ENCODE results near the gene B3GNT8. TPM values are rescaled to one million over a fixed set of nuclear protein-coding genes. Genes with fewer than 3 reads are reported as not detected.
"Not testable (repeated sequence)": the region's sequence is repeated elsewhere in the genome, so short reads cannot be mapped to it uniquely, and the experiment has no call there.

Gene B3GNT8
- total RNA-seq, 1 donor from 2014 or later: 12.4 TPM

DNA sequence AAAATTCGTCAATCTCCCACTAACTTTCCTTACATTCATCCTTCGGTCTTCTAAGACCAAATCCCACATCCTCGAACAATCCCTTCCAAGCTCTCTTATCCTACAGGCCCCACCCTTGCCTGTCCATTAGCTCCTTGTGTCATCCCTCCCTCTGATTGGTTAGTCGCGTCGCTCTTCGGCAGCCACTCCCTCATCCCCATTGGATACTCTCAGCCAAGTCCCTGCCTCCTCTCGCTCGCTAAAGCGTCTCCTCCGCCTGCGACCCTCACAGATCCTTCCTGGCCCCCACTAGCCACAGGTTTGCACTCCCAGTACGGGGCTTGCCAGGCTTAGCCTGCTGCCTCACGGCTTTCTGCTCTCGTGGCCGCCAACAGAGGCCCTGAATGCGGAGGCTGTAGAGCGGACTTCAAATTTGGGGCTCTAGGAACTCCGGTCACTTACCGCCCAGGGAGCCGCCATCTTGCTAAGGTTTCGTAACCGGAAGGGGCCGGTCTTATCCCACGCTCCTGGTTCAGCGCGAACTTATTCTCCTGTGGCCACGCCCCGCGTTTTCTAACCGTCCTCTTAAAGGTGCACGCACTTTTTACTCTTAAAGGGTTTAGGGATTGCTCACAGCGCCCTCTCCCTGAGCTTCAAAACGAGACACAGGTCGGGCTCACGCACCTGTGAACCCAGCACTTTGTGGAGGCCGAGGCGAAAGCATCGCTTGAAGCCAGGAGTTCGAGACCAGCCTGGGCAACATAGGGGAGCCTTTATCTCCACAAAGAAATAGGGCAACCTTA lies 12.5 kb upstream of the B3GNT8 start, which contains the start of gene DMAC2:
DMAC2 (minus strand) TSS at position 472 of the 782 bp plus-strand sequence; CDS start at position 459, 13 bp downstream.
- ATAC-seq (peak; percentile 97), DNase-seq (peak; percentile 96)
- intact Hi-C loops (cut with micrococcal nuclease): loop anchor here (10.0 kb wide), 1 partner anchor 95 kb away; no protein-coding TSS in a partner anchor

DNA sequence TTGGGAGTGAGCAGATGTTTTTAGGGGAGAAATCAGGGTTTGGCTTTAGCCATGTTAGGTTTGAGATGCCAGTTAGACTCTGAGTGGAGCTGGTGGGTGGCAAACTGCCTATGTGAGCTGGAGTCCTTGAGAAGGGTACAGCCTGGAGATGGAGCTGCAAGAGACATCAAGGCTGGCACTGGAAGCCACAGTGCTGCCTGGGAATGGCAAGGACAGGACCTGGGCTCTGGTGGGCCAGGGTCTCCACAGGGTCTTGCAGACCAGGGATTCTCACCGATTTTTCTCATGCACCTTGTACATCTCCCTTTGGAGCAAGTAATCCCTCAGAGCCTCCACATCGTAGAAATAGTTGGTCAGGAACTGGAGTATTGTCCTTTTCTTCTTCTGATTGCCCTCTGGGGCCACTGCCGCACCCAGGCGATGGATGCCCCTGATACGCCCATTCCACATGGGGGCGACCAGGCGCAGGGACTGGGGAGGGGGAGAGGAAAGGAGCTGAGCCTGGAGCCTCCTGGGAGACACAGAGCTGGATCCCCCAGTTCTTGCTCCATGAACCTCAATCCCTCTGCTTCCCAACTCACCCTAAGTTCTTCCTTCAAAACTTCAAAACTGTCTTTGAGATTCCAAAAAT lies 10.9 kb upstream of the B3GNT8 start:
- intact Hi-C loops (cut with micrococcal nuclease): no loop called here
- ATAC-seq (no peak), DNase-seq (no peak)

DNA sequence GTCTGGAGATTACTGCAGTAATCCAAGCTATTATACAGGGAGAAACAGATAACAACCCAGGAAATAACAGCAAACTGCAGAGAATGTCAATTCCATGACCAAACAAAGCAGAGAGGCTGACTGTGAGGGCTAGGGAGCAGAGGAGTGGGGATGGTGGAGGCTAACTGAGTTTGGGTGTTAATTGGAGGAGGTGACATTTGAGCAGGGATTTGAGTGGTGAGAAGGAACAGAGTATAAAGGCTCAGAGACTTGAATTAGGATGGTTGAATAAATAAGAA lies 9.4 kb upstream of the B3GNT8 start:
- DNase-seq (no peak), ATAC-seq (no peak)
- intact Hi-C loops (cut with micrococcal nuclease): no loop called here

DNA sequence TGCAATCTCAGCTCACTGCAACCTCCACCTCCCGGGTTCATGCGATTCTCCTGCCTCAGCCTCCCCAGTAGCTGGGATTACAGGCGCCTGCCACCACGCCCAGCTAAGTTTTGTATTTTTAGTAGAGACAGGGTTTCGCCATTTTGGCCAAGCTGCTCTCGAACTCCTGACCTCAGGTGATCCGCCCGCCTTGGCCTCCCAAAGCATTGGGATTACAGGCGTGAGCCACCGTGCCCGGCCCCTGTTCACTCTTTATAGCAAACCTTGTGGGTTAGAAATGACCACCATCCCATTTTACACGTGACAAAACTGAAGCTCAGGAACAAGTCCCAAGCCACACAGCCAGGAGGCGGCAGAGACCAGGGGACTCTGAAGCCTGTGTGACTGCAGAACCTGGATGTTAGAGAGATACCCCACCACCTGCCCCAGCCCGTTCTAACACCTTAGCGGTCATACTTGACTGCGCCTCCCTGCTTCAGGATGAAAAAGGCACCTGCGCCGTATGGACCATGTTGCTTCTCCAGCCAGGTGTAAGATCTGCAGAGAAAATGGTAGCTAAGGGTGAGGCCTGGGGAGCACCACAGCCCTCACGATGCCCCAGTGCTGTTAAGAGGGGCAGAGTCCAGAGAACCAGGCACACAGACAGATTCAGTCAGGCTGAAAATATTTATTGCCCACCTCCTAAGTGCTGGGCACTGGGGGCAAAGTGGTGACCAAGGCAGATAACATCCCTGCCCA lies 8.9 kb upstream of the B3GNT8 start:
- DNase-seq (no peak), ATAC-seq (no peak)
- intact Hi-C loops (cut with micrococcal nuclease): no loop called here

DNA sequence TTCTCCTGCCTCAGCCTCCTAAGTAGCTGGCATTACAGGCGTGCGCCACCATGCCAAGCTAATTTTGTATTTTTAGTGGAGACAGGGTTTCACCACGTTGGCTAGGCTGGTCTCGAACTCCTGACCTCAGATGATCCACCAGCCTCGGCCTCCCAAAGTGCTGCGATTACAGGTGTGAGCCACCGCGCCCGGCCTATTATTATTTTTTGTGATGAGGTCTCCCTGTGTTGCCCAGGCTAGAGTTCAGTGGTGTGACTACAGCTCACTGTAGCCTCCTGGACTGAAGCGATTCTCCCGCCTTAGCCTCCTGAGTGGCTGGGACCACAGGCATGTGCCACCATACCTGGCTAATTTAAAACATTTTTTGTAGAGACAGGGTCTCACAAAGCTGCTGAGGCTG lies 8.2 kb upstream of the B3GNT8 start:
- DNase-seq; intact Hi-C loops (cut with micrococcal nuclease): not testable (repeated sequence)

DNA sequence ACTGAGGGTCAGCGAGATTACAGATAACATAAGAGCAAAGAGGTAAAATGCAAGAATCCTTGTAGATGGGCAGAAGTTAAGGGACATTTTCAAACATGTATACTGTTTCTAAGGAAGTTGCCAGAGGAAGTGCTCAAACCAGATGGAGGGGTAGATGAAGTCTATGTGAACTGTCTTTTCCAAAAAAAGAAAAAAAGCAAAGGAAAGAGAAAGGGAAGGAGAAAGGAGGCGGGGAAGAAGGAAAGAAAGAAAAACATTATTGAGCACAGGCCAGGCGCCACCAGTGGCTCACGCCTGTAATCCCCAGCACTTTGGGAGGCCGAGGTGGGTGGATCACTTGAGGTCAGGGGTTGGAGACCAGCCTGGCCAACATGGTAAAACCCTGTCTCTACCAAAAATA lies 7.3 kb upstream of the B3GNT8 start:
- DNase-seq: no peak
- intact Hi-C loops (cut with micrococcal nuclease): no loop called here
- ATAC-seq: no peak

More for the DNA sequence above, 8.2 kb upstream of the B3GNT8 start:
- not testable (repeated sequence) for ATAC-seq

DNA sequence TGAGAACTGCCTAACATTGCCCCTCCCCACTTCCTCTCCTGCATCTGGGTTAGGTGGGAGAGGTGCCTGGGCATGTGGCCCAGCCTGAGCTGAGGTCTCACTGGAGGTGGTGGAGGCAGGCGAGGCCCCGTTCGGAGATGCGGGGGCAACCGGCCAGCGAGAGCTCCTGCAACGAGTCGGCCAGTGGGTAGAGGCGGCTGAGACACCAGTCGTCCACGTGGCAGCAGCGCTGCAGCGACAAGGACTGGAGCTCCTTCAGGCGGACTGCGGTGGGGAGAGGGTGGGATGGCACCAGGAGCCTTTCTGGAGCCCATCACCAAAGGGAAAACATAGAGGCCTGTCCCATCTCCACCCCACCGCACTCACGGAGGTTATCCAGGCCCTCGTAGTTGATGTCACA lies 6.0 kb upstream of the B3GNT8 start:
- intact Hi-C loops (cut with micrococcal nuclease): no loop called here
- DNase-seq: no peak
- no peak for ATAC-seq

DNA sequence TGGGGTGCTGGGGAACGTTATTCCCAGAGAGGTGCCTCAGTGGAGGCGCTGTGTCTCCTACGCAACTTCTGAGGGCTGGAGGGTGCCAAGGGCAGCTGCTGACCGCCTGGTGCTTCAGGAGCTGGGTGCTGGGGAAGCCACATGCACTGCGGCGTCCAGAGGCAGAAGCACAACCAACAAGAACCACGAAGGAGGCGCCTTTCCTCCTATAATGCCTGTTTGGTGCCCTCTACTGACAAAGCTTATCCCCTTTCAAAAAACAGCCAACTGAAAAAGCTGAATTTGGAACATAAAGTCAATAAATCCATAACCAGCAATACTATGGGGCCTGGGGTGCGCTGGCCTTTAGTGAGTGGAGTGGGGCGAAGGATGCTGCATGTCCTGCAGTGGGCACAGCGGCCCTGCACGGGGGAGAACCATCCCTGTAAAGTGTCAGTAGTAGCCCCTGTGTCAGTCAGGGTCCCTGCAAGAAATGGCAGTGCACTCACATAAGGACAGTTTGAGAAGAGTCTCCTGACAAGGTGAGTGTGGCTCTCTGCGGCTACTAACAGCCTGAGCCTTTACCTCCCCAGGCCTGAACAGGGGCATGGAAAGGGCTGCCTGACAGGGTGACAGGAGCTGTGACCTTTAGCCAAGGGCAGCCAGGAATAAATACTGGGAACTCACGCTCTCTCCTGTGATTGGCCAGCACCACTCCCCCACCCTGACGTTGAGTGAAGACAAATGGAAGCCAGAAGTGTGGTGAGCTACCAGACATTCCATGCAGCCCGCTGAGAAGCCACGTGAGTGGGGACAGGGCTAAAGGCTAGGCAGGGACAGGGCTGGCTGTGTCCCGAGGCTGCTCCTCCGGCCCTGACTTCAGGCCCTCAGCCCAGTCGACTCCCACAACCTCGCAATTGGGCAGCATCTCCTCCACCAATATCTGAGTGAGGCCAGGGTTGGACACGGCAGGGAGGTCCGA lies 4.5 kb upstream of the B3GNT8 start:
- intact Hi-C loops (cut with micrococcal nuclease): no loop called here
- ATAC-seq (peak; percentile 82), DNase-seq (peak; percentile 88)

DNA sequence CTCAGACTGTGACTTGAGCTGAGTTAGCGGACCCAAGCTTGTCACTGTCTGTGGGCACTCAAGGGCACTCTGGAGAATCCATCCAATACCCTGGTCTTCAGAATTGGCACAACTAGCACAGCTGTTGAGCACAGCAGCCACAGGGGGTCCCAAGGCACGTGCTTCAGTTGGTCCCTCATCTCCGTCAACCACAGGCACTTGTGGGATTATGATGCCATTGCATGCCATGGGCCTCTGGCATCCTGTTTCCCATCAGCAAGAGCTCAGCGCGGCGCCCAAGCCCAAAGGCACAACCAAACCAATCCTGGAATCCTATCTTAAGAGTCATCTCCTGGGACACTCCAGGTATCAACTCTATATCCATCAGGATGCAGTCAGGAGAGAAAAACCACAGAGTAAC lies 3.7 kb upstream of the B3GNT8 start:
- intact Hi-C loops (cut with micrococcal nuclease): no loop called here
- ATAC-seq: no peak

DNA sequence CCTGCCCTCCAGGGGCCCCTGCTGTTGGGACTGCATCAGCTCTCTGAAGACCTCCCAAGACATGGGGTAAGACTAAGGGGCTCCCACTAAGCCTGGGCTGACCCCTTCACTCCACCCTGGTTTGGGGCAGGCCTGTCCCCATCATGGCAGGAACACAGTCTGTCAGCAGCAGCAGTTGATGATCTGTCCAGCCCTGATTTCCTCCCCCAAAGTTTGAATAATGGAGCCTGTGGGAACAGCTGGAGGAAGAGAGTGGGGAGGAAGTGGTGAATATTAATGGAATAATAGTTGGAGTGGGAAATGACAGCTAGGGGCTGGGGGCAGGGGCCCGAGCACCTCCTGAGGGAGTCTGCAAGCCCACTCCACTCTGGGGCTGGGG lies 1.3 kb upstream of the B3GNT8 start:
- no peak for DNase-seq
- ATAC-seq: no peak
- intact Hi-C loops (cut with micrococcal nuclease): no loop called here

More for the DNA sequence above, 3.7 kb upstream of the B3GNT8 start:
- no peak for DNase-seq

DNA sequence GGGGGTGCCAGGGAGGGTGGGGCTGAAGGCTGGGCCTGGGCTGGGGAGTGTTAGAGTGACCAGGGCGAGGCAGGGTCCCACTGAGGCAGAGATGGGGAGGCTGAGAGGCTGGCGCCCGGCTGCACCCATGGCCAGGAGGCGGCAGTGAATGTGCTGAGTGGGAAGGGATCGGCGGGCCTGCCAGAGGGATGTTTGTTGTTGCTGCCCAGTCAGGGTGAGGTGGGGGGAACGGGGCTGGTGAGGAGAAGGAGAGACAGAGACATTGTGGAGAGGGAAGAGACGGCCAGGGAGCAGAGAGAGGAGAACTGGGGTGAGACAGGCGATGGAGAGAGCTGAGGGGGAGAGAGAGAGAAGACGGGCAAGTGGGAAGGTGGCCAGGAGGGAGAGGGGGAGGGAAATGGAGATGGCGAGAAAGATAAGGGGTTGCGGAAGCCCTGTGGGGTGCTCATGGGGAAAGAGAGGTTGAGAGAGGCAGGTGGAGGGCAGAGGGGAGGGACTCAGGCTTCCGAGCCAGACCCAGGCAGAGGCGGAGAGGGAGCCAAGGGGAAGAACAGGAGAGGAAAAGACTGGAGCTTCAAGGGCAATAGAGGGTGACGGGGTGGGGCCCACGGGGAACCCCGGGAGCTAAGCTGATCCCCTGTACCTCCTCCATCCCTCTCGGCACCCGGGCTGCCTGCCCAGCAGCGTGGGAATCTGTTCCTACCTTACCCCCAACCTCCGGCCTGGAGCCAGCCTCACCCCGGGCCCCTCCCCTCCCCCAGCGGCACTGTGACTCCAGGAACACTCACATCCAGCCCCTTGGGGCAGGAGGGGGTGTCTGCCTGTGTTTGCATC lies 690 bp upstream of the B3GNT8 start:
- DNase-seq: peak; percentile 73
- peak; percentile 29 for ATAC-seq
- intact Hi-C loops (cut with micrococcal nuclease): no loop called here

DNA sequence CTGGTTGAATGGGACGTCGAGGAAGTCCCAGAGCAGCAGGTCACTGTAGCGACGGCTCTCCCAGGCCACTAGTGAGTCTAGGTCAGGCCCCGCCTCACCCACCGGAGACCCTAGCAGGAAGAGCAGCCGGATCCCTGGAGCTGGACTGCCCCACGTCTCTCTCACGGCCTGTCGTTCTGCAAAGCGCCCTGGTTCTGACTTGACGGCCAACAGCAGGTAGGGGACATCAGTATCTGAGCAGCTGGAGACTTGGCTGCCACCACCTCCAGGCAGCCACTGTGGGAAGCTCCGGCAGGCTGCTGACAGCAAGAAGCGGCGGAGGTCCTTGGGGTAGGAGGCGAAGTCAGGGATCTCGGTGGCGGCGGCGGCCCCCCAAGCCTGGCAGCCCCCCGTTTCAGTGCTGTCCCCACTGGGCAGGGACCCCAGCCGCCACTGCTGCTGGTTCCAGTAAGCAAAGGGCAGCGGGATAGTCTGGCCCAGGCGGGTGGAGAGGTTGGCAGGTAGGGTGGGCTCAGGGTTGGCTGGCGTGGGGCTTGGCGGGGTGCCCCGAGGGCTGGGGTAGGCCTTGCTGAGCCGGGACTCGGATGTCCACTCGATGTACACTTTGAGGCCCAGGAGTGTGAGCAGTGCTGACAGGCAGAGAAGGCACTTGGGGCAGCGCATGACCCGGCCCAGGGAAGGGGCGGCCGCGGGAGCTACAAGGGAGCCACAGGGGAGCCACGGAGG lies 895 bp downstream of the B3GNT8 start:
- intact Hi-C loops (cut with micrococcal nuclease): no loop called here
- ATAC-seq: peak; percentile 25
- peak; percentile 53 for DNase-seq

DNA sequence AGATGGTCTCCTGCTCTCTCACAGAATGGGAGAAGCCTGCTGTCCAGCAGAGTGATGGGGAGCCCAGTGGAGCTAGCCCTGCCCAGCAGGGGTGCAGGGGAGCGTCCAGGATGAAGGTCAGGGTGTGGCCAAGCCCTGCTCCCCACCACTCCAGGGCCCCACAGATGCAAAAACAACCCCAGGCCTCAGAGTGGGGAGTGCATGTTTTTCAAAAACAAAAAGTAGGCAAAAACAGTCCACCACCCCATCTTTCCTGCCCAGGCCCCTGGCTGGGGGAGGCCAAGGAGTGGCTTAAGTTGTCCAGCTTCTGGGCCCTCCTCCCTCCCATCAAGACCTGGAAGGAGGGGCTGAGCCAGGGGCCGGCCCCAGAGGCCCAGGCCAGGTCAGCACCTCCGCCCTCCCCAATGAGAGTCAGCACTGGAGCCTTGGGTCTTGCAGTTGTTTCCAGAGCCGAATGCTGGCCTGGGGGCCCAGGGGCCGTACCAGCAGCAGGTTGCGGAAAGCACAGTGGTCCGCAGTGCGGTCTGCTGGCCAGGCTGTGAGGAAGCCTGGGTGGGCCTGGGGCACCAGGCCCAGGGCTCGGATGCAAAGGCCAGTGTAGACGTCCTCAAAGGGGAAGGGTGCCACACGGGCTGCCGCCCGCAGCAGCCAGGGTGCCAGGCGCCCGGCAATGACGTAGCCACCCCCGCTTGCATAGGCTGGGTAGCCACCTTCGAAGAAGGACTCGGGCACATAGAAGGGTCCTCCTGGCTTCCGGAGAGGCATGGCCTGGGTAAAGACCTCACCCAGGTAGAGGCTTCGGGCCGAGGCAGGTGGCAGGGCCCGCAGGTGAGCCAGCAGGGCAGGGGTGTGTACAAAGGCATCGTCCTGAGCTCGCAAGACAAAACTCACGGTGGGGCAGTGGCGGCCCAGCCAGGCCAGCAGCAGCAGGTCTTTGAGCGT lies 1.7 kb downstream of the B3GNT8 start:
- DNase-seq (no peak), ATAC-seq (no peak)
- intact Hi-C loops (cut with micrococcal nuclease): no loop called here

DNA sequence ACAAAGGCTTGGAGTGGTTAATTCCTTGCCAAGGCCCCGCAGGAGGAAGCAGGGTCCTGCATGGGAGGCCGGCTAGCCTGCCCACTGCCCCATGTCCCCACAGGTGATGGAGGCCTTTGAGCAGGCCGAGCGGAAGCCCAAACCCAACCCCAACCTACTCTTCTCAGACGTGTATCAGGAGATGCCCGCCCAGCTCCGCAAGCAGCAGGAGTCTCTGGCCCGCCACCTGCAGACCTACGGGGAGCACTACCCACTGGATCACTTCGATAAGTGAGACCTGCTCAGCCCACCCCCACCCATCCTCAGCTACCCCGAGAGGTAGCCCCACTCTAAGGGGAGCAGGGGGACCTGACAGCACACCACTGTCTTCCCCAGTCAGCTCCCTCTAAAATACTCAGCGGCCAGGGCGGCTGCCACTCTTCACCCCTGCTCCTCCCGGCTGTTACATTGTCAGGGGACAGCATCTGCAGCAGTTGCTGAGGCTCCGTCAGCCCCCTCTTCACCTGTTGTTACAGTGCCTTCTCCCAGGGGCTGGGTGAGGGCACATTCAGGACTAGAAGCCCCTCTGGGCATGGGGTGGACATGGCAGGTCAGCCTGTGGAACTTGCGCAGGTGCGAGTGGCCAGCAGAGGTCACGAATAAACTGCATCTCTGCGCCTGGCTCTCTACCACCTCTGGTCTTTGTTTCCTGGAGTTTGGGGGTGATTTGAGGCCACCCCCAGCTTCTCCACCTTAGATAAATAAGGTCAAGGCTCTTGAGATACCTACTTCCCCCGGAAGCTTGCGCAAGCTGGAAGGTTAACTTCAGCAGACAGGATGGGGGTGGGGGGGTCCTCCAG lies 2.6 kb downstream of the B3GNT8 start:
- ATAC-seq: no peak
- DNase-seq: no peak
- intact Hi-C loops (cut with micrococcal nuclease): no loop called here

DNA sequence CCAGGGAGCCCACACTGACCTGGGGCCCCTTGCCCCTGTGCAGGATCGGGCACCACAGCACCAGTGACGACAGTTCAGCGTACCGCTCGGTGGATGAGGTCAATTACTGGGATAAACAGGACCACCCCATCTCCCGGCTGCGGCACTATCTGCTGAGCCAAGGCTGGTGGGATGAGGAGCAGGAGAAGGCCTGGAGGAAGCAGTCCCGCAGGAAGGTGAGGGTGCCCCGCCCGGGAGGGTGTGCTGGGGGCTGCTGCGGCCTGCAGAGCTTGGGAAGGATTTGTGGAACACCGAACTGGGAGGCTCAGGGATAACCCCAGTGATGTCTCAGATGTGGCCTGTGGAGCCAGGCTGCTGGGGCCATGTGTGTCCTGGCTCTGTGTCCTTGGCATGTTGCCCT lies 4.2 kb downstream of the B3GNT8 start:
- ATAC-seq (no peak), DNase-seq (no peak)
- intact Hi-C loops (cut with micrococcal nuclease): no loop called here

DNA sequence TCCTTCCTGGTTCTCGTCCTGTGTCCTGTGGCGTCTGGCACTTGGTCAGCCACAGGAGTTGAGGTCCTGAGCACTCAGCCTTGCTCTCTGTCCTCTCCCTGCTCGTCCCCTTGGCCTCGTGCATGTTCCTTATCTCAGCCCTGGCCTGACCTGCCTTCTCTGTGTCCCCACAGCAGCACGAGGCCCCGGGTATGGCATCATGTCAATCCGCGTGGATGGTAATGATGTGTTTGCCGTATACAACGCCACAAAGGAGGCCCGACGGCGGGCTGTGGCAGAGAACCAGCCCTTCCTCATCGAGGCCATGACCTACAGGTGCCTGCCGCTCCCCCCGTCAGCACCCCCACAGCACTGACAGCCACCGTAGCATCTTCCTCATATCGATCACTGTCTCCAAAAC lies 4.7 kb downstream of the B3GNT8 start:
- DNase-seq (peak; percentile 49), ATAC-seq (peak; percentile 12)
- intact Hi-C loops (cut with micrococcal nuclease): no loop called here

All from left ventricle myocardium superior (tissue), 1 donor.